ENCODE results near the gene ABCB10.

The ABCB10 gene

DNA sequence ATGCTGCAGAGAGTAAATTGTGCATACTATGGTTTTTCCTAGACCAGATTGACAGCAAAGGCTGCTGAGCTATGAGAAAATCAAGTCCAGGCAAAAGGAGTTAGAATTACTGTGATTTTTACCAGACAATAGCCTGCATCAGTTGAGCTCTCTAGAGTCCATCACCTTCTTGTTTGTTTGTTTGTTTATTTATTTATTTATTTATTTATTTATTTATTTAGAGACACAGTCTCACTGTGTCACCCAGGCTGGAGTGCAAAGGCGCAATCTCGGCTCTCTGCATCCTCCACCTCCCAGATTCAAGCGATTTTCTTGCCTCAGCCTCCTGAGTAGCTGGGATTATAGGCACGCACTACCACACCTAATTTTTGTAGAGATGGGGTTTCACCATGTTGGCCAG is 24.2 kb upstream of the ABCB10 start:
- TF ChIP-seq, protein P1, sequence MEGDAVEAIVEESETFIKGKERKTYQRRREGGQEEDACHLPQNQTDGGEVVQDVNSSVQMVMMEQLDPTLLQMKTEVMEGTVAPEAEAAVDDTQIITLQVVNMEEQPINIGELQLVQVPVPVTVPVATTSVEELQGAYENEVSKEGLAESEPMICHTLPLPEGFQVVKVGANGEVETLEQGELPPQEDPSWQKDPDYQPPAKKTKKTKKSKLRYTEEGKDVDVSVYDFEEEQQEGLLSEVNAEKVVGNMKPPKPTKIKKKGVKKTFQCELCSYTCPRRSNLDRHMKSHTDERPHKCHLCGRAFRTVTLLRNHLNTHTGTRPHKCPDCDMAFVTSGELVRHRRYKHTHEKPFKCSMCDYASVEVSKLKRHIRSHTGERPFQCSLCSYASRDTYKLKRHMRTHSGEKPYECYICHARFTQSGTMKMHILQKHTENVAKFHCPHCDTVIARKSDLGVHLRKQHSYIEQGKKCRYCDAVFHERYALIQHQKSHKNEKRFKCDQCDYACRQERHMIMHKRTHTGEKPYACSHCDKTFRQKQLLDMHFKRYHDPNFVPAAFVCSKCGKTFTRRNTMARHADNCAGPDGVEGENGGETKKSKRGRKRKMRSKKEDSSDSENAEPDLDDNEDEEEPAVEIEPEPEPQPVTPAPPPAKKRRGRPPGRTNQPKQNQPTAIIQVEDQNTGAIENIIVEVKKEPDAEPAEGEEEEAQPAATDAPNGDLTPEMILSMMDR (IDR thresholded peaks at IDR 0.05; ENCODE audit: insufficient read depth, low read length, poor library complexity, severe bottlenecking): no peak
- no peak for TF ChIP-seq EZH2phosphoT487 (conservative IDR thresholded peaks at IDR 0.05; ENCODE audit: low read length)
- no peaks in the 10 kb centered on the region for H3K27me3 ChIP-seq (ENCODE audit: low read length)
- no peak overlapping the region for H3K9ac ChIP-seq (ENCODE audit: low read length)
- H3K9me2 ChIP-seq (replicated peaks; ENCODE audit: insufficient read depth, low read length): no peaks in the 10 kb centered on the region
- no peaks in the 10 kb centered on the region for H4K20me1 ChIP-seq (ENCODE audit: low read depth, low read length)
- no peak overlapping the region for H3K27ac ChIP-seq (ENCODE audit: low read depth, low read length)
- no peak overlapping the region for H3K4me2 ChIP-seq (ENCODE audit: low read depth, low read length, poor library complexity, severe bottlenecking)
- no peaks in the 10 kb centered on the region for H3K9me3 ChIP-seq (ENCODE audit: insufficient read depth, low read length)
- no peaks in the 10 kb centered on the region for H3K36me3 ChIP-seq (ENCODE audit: low read length)
- no peak overlapping the region for H2AFZ ChIP-seq (ENCODE audit: low read depth, low read length, severe bottlenecking)
- no peaks in the 10 kb centered on the region for H3F3A ChIP-seq (ENCODE audit: insufficient read depth)
- H3K4me3 ChIP-seq (ENCODE audit: insufficient read depth, low read length, poor library complexity, severe bottlenecking): no peak overlapping the region
- H3K79me2 ChIP-seq (ENCODE audit: insufficient read depth, low read length): no peaks in the 10 kb centered on the region

DNA sequence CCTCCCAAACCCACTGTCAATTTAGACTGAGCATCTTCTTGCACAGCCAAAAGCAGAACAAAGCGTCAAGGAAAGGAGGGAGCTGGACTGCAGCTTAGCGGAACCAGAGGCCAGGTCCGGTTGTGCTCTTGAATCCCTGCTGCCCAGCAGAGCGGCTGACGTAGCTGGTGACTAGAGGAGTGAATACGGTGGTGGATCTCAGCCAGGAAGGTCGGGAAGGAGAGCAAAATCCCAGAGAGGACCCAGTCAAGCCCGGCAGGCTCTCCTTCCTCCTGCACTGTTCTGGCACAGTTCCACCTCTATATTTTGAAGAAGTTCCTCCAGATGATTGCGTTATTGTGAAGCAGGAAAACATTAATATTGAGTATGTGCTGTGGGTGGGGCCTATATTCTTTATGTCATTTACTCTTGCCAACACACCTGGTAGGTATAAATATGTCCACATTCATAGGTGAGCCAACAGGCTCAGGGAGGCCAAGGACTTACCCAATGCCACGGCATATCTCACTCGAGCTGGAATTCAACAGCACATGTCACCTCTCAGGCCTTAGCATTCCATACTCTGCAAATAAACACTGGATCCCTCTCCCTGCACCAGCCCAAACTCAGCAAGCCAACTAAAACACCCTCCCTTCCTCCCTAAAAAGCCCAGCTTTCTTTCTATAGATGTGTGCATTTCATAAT is 23.6 kb upstream of the ABCB10 start:
- no peak overlapping the region for H3K4me3 ChIP-seq (ENCODE audit: insufficient read depth, low read length, poor library complexity, severe bottlenecking)

DNA sequence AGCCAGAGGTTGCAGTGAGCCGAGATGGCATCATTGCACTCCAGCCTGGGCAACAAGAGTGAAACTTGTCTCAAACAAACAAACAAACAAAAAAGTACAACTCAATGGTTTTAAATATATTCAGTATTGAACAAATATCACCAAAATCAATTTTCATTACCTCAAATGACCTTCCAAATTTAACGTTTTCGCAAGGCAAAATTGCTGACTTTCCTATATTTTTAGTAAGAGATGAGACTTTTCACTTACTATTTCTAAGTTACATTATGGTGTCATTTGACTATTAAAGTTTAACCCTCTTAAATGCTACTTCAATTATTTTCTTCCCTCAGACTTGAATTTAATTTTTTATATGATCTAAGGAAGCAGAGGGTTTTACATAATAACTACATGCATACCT is 23.0 kb upstream of the ABCB10 start:
- Histone ChIP-seq H3K27me3 (ENCODE audit: low read length) (no peaks in the 10 kb centered on the region), H3K9me2 (replicated peaks; ENCODE audit: insufficient read depth, low read length) (no peaks in the 10 kb centered on the region), H3K79me2 (ENCODE audit: insufficient read depth, low read length) (no peaks in the 10 kb centered on the region), H3K27ac (ENCODE audit: low read depth, low read length) (no peak overlapping the region), H3K4me3 (ENCODE audit: insufficient read depth, low read length, poor library complexity, severe bottlenecking) (no peak overlapping the region), H3K9me3 (ENCODE audit: insufficient read depth, low read length) (no peaks in the 10 kb centered on the region), H4K20me1 (ENCODE audit: low read depth, low read length) (no peaks in the 10 kb centered on the region), H3K36me3 (ENCODE audit: low read length) (no peaks in the 10 kb centered on the region), H3F3A (ENCODE audit: insufficient read depth) (no peaks in the 10 kb centered on the region), H3K4me2 (ENCODE audit: low read depth, low read length, poor library complexity, severe bottlenecking) (no peak overlapping the region), H3K9ac (ENCODE audit: low read length) (no peak overlapping the region), H2AFZ (ENCODE audit: low read depth, low read length, severe bottlenecking) (no peak overlapping the region)
- no peak for TF ChIP-seq EZH2phosphoT487 (conservative IDR thresholded peaks at IDR 0.05; ENCODE audit: low read length)
- TF ChIP-seq, protein P1 (IDR thresholded peaks at IDR 0.05; ENCODE audit: insufficient read depth, low read length, poor library complexity, severe bottlenecking): no peak

More for the DNA sequence above, 23.6 kb upstream of the ABCB10 start:
- Histone ChIP-seq H3K27ac (ENCODE audit: low read depth, low read length) (no peak overlapping the region), H3K4me2 (ENCODE audit: low read depth, low read length, poor library complexity, severe bottlenecking) (no peak overlapping the region), H3F3A (ENCODE audit: insufficient read depth) (no peaks in the 10 kb centered on the region), H3K36me3 (ENCODE audit: low read length) (no peaks in the 10 kb centered on the region), H4K20me1 (ENCODE audit: low read depth, low read length) (no peaks in the 10 kb centered on the region), H3K27me3 (ENCODE audit: low read length) (no peaks in the 10 kb centered on the region), H3K9me2 (replicated peaks; ENCODE audit: insufficient read depth, low read length) (no peaks in the 10 kb centered on the region), H3K9me3 (ENCODE audit: insufficient read depth, low read length) (no peaks in the 10 kb centered on the region), H2AFZ (ENCODE audit: low read depth, low read length, severe bottlenecking) (no peak overlapping the region), H3K9ac (ENCODE audit: low read length) (no peak overlapping the region), H3K79me2 (ENCODE audit: insufficient read depth, low read length) (no peaks in the 10 kb centered on the region)
- TF ChIP-seq, protein P1 (IDR thresholded peaks at IDR 0.05; ENCODE audit: insufficient read depth, low read length, poor library complexity, severe bottlenecking): no peak

Data from SU-DHL-6 (cell line).